Activated naive CD8-positive, alpha-beta T cell treated with anti-CD3 and anti-CD28 coated beads, Interleukin-2, amount 50 U/mL, for 24 hours (primary cell): ENCODE results near the gene TKTL1.

ENCODE experiments used
- ATAC-seq: fragments of 150-1000 bp; cut with Tn5 transposase; one replicate; pipeline ENCODE4 v1.10.0; 2021
- DNase-seq: peaks from one replicate; pipeline ENCODE4 v3.0.0; 2021
- H3K27ac Mint-ChIP-seq: one replicate; pipeline ENCODE4 v1.8.0; 2021; ENCODE audit warnings: mild to moderate bottlenecking, mixed read lengths
- H3K27me3 Mint-ChIP-seq: one replicate; pipeline ENCODE4 v1.8.0; 2021; ENCODE audit warnings: mixed read lengths
- H3K36me3 Mint-ChIP-seq: one replicate; pipeline ENCODE4 v1.8.0; 2021; ENCODE audit warnings: low read depth, mixed read lengths
- H3K4me1 Mint-ChIP-seq: one replicate; pipeline ENCODE4 v1.8.0; 2021; ENCODE audit warnings: mixed read lengths
- H3K4me3 Mint-ChIP-seq: one replicate; pipeline ENCODE4 v1.8.0; 2021; ENCODE audit warnings: mild to moderate bottlenecking, moderate library complexity, mixed read lengths
- H3K9me3 Mint-ChIP-seq: one replicate; pipeline ENCODE4 v1.8.0; 2021; ENCODE audit warnings: mixed read lengths

The TKTL1 gene

GRCh38 chrX:154348114-154348531, 52.5 kb downstream of the TKTL1 start:
- Mint-ChIP-seq H3K4me1 (peaks cover 28% of the 10 kb centered on the region), H3K27me3 (no peaks in the 10 kb centered on the region), H3K9me3 (no peaks in the 10 kb centered on the region), H3K27ac (peak overlapping the region; percentile 60), H3K4me3 (no peak overlapping the region), H3K36me3 (peaks cover 13% of the 10 kb centered on the region)
- DNase-seq (no peak), ATAC-seq (no peak)

DNA sequence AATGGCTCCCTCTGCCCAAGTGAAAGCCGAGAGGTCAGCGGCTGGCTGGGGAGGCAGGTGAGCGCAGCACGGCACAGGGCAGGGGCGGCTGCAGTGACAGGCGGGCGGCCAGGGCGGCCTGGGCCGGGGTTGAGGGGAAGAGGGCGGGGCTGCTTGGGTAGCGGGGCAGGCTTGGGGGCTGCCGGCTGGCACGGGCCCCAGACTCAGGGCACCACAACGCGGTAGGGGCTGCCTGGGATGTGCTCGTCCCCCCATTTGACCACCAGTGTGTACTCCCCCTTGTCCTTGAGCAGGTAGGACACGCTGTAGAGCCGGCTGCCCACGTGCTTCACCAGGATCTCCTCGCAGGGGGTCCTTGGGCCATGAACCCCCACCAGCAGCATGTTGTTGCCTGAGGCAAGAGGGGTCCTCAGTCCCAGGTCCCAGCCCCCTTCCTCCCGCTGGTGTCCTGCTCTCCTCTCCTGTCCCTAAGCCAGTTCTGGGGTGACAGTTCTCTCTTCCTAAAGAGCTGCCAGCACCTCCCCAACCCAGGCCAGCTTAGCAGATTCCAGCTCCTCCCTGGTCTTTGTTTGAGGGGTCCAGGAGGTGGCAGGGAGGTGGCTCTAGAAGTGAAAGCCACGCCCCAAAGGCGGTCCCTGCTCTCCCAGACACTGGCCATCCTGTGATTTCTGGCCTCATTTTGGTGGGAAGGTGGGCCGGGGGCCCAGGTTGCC, 53.2 kb downstream of the TKTL1 start:
- Mint-ChIP-seq H3K27ac (no peak overlapping the region), H3K4me3 (no peak overlapping the region), H3K27me3 (no peaks in the 10 kb centered on the region), H3K4me1 (peaks cover 32% of the 10 kb centered on the region), H3K9me3 (no peaks in the 10 kb centered on the region), H3K36me3 (peaks cover 15% of the 10 kb centered on the region)
- DNase-seq (no peak), ATAC-seq (no peak)

DNA sequence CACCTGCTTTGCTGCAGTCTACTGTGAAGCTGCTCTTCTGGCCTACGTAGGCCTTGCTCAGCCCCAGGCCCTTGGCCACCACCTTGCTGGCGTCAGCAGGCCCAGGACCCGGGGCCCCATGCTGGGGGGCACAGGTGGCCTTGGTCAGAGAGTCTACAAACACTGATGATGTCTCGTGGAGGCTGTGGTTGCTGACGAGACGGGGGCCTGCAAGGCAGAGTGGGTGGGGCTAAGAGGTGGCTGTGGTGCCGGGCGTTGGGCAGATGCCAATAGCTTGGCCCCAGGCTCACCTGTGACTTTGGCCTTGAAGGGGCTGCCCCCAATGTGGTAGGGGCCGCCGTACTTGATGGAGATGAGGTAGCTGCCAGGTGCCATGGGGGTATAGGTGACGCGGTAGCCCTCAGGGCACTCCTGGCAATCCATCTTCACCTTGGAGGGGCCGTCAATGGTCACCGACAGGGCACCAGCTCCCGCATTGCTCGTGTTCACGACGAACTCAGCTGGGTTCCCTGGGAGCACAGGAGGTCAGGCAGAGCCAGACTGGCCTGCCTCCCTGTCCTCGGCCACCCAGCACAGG, 53.9 kb downstream of the TKTL1 start:
- DNase-seq (no peak), ATAC-seq (no peak)
- Mint-ChIP-seq H3K27me3 (no peaks in the 10 kb centered on the region), H3K9me3 (no peaks in the 10 kb centered on the region), H3K4me3 (no peak overlapping the region), H3K36me3 (peaks cover 18% of the 10 kb centered on the region), H3K4me1 (peaks cover 36% of the 10 kb centered on the region), H3K27ac (no peak overlapping the region)

GRCh38 chrX:154349979-154350378, 54.4 kb downstream of the TKTL1 start:
- Mint-ChIP-seq H3K4me1 (peaks cover 38% of the 10 kb centered on the region), H3K36me3 (peaks cover 18% of the 10 kb centered on the region), H3K27ac (no peak overlapping the region), H3K9me3 (no peaks in the 10 kb centered on the region), H3K27me3 (no peaks in the 10 kb centered on the region), H3K4me3 (no peak overlapping the region)
- DNase-seq (no peak), ATAC-seq (no peak)

DNA sequence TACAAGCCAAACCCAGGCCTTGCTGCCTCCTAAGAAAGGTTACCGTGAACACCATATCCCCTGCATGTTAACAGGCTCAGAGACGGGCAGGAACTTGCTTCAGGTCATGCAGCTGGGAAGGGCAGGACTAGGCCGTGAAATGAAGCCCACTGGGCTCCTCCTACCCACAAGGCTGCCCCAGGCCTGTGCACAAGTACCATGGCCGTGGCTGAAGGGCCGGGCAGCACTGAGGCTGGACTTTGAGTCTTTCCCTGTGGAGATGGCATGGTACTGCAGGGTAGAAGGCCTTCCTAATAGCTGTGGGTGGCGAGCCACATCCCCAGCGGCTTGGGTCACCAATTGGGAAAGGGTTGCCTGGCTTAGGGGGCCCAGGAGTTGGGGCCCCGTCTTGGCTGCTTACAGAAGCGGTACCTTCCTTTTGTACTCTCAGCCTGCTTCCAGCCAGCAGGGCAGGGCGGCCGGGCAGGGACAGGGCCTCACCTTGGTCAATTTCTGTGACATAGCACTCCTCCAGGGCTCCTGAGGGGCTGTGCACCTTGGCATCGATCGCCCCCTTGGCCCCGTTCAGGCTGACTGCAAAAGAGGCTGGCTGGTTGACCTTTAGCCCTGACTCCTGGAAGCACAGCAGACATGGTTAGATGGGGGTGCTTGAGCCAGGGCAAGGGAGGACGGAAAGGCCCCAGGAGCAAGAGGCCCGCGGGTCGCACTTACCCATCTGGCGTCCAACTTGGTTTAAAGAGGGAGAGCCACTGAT, 55.0 kb downstream of the TKTL1 start:
- no peaks in the 10 kb centered on the region for H3K27me3 Mint-ChIP-seq
- no peak for DNase-seq
- H3K4me1 Mint-ChIP-seq: peaks cover 38% of the 10 kb centered on the region
- H3K4me3 Mint-ChIP-seq: no peak overlapping the region
- H3K36me3 Mint-ChIP-seq: peaks cover 18% of the 10 kb centered on the region
- no peak overlapping the region for H3K27ac Mint-ChIP-seq
- H3K9me3 Mint-ChIP-seq: no peaks in the 10 kb centered on the region
- ATAC-seq: no peak

DNA sequence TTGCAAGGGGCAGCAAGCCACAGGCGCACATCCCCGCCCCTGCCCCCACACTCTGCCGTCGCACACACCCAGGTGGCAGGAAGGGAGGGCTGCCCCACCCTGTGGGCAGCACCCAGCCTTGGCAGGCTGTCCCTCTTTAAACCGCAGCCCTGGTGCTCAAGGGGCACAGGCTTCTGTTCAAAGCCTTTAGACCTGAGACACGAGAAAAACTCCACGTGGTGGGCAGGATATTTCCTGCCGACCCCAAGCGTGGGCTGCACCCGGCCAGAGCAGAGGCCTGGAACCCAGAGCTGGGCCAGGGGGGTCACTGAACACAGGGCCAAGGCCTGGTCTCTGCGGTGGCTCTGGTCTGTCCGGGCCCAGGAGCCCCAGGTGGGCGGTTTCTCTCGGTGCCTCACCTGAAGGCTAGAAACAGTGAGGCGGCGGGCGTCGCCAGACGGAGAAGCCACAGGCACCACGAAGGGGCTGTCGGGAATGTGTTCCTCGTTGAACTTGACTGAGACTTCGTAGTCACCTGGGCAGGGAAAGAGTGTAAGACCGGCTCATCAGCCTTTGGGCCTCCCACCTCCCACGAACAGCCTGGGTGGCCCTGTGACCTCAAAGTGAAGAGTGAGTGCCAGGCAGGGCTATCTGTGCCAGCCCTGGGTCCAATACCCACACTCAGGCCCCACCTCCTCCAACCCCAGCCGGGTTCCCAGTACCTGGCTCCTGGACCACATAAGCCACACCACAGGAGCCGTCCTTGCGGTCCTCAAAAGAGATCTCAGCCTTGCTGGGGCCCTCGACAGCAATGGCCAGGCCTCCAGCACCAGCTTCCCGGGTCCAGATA, 55.8 kb downstream of the TKTL1 start:
- peak overlapping the region; percentile 76 for H3K27ac Mint-ChIP-seq
- DNase-seq: no peak
- H3K36me3 Mint-ChIP-seq: peaks cover 18% of the 10 kb centered on the region
- no peaks in the 10 kb centered on the region for H3K27me3 Mint-ChIP-seq
- peaks cover 43% of the 10 kb centered on the region for H3K4me1 Mint-ChIP-seq
- H3K4me3 Mint-ChIP-seq: no peak overlapping the region
- H3K9me3 Mint-ChIP-seq: no peaks in the 10 kb centered on the region
- ATAC-seq: no peak

DNA sequence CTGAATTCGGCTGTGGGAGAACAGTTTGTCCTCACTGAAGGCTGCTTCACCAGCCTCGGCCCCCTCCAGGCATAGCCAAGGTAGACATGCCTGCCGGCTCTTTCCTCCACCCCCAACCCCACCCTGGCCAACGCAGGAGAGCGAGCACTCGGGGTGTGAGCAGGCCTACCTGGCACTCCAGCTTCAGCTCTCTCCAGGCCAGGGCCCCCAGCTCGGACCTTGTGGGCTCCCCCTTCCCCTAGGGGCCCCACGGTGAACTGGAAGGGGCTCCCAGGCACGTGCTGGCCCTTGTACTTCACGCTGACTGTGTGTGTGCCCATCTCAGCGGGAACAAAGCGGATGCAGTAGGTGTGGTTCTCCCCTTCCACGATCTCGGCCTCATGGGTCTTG, 56.4 kb downstream of the TKTL1 start:
- peak overlapping the region; percentile 76 for H3K27ac Mint-ChIP-seq
- peaks cover 19% of the 10 kb centered on the region for H3K36me3 Mint-ChIP-seq
- no peaks in the 10 kb centered on the region for H3K9me3 Mint-ChIP-seq
- no peak overlapping the region for H3K4me3 Mint-ChIP-seq
- ATAC-seq (no peak), DNase-seq (no peak)
- peaks cover 44% of the 10 kb centered on the region for H3K4me1 Mint-ChIP-seq
- no peaks in the 10 kb centered on the region for H3K27me3 Mint-ChIP-seq

GRCh38 chrX:154352466-154352865, 56.9 kb downstream of the TKTL1 start:
- Mint-ChIP-seq H3K27ac (no peak overlapping the region), H3K9me3 (no peaks in the 10 kb centered on the region), H3K4me1 (peaks cover 43% of the 10 kb centered on the region), H3K36me3 (peaks cover 22% of the 10 kb centered on the region), H3K4me3 (no peak overlapping the region), H3K27me3 (no peaks in the 10 kb centered on the region)
- ATAC-seq: no peak
- no peak for DNase-seq

DNA sequence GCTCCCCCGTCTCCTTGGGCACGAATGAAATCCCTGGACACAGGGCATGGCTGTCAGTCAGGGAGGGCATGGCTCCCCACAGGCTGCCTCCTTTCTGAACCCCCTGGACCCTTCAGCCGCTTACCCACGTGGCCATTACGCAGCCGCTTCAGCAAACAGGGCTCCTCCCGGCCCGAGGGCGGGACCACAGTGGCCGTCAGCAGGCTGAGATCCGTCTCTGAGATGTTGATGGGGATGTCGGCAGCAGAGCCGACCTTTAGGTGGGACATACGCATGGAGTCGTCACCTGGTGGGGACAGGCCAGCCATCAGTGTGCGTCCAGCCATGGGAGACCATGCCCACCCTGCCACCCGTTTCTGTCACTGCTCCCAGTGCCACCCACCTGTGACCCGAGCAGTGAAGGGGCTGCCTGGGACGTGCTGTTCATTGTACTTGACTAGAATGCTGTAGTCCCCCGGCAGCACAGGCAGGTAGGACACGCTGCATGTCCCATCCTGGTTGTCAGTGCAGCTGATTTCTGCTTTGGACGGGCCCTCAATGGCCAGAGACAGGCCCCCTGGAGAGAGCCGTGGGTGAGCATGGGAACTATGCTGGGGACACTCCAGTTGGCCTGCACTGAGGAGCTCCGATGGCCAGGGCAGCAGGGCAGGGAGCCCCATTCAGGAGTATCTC, 57.7 kb downstream of the TKTL1 start:
- DNase-seq (no peak), ATAC-seq (no peak)
- H3K27me3 Mint-ChIP-seq: no peaks in the 10 kb centered on the region
- no peaks in the 10 kb centered on the region for H3K9me3 Mint-ChIP-seq
- peaks cover 22% of the 10 kb centered on the region for H3K36me3 Mint-ChIP-seq
- no peak overlapping the region for H3K27ac Mint-ChIP-seq
- H3K4me3 Mint-ChIP-seq: no peak overlapping the region
- H3K4me1 Mint-ChIP-seq: peaks cover 42% of the 10 kb centered on the region

GRCh38 chrX:154354013-154354412, 58.4 kb downstream of the TKTL1 start:
- DNase-seq (no peak), ATAC-seq (no peak)
- Mint-ChIP-seq H3K27me3 (no peaks in the 10 kb centered on the region), H3K36me3 (peaks cover 29% of the 10 kb centered on the region), H3K4me3 (no peak overlapping the region), H3K4me1 (peaks cover 43% of the 10 kb centered on the region), H3K9me3 (no peaks in the 10 kb centered on the region), H3K27ac (peak overlapping the region; percentile 27)

- no peak for DNase-seq
- Mint-ChIP-seq H3K9me3 (no peaks in the 10 kb centered on the region), H3K36me3 (peaks cover 28% of the 10 kb centered on the region), H3K4me3 (no peak overlapping the region), H3K4me1 (peaks cover 42% of the 10 kb centered on the region), H3K27me3 (no peaks in the 10 kb centered on the region), H3K27ac (no peak overlapping the region)
- no peak for ATAC-seq
These were observed 58.9 kb downstream of the TKTL1 start for GRCh38 chrX:154354516-154354915.

GRCh38 chrX:154355094-154355775, 59.6 kb downstream of the TKTL1 start:
- H3K4me3 Mint-ChIP-seq: no peak overlapping the region
- no peaks in the 10 kb centered on the region for H3K27me3 Mint-ChIP-seq
- H3K9me3 Mint-ChIP-seq: no peaks in the 10 kb centered on the region
- H3K4me1 Mint-ChIP-seq: peaks cover 42% of the 10 kb centered on the region
- ATAC-seq (no peak), DNase-seq (no peak)
- H3K36me3 Mint-ChIP-seq: peaks cover 23% of the 10 kb centered on the region
- H3K27ac Mint-ChIP-seq: no peak overlapping the region

DNA sequence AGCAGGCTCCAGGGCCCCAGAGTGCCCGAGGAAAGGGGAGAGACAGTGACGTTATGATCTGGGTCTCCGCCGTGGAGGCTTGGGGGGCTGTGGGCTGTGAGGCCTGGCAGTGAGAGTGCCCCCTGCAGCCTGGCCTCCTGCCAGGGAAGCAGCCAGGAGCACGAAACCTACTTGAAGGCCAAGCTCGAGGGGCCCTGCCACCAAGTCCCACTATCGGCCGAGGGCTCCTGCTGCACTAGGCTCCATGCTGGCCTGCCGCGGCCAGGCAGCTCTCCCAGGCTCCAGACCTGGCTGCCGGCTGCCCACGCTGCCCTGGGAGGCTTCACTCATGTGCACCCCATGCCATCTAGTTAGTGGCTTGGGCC, 60.2 kb downstream of the TKTL1 start:
- no peaks in the 10 kb centered on the region for H3K27me3 Mint-ChIP-seq

DNA sequence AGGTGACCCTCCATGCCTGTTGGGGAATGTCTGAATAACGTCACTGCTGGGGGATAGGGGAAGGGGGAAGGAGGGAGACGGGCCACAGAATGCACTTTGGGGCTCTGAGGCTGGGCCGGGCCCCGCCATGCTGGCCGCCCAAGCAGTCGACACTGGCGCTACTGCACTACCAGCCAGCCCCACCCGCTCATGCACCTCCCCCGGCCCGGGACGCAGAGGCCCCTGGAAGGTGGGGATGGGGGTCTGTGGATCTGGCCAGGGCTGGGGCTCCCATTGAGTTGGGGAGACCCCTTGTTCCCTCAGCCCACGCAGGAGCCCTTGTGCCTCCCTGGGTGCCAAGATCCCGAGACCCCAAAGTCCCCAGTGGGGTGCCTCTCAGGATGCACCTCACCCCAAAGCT, 61.0 kb downstream of the TKTL1 start:
- peak overlapping the region; percentile 69 for H3K27ac Mint-ChIP-seq
- no peaks in the 10 kb centered on the region for H3K27me3 Mint-ChIP-seq
- peaks cover 42% of the 10 kb centered on the region for H3K4me1 Mint-ChIP-seq
- no peaks in the 10 kb centered on the region for H3K9me3 Mint-ChIP-seq
- peaks cover 24% of the 10 kb centered on the region for H3K36me3 Mint-ChIP-seq
- DNase-seq: no peak
- no peak overlapping the region for H3K4me3 Mint-ChIP-seq
- no peak for ATAC-seq

More for the DNA sequence above, 60.2 kb downstream of the TKTL1 start:
- H3K4me3 Mint-ChIP-seq: no peak overlapping the region
- no peak overlapping the region for H3K27ac Mint-ChIP-seq
- ATAC-seq: no peak
- peaks cover 42% of the 10 kb centered on the region for H3K4me1 Mint-ChIP-seq
- H3K9me3 Mint-ChIP-seq: no peaks in the 10 kb centered on the region
- DNase-seq: no peak
- H3K36me3 Mint-ChIP-seq: peaks cover 22% of the 10 kb centered on the region
